Lung (tissue), 12 donors: ENCODE results near the gene DERA. TPM values are rescaled to one million over a fixed set of nuclear protein-coding genes. Genes with fewer than 3 reads are reported as not detected.
"Not testable (repeated sequence)": the region's sequence is repeated elsewhere in the genome, so short reads cannot be mapped to it uniquely, and the experiment has no call there.

Source experiments
- ATAC-seq: fragments of 200-7000 bp; cut with Tn5 transposase; one replicate; pipeline ENCODE4 v1.9.1; 2020; ENCODE audit warnings: moderate number of reproducible peaks; ENCODE audit not compliant: insufficient read depth, low FRiP score
- DNase-seq, 3 donors: peaks; one replicate each; pipeline ENCODE4 v3.0.0-alpha.2; 2013 to 2017
- H3K27ac ChIP-seq, 2 donors: one replicate each; pipeline ENCODE4 v1.5.1; 2013; ENCODE audit warnings: mild to moderate bottlenecking in 2 of 2, moderate library complexity in 2 of 2, control low read depth in 1 of 2, inconsistent platforms in 1 of 2, low read depth in 1 of 2, low read length in 1 of 2
- H3K27me3 ChIP-seq, 3 donors: one replicate each; pipeline ENCODE4 v1.5.1; 2013; ENCODE audit warnings: low read length in 2 of 3; ENCODE audit not compliant: control insufficient read depth in 3 of 3, insufficient read depth in 3 of 3
- H3K36me3 ChIP-seq, 4 donors: one replicate each; pipeline ENCODE4 v1.5.1; 2013; ENCODE audit warnings: low read length in 4 of 4, mild to moderate bottlenecking in 1 of 4, moderate library complexity in 1 of 4; ENCODE audit not compliant: control insufficient read depth in 4 of 4, insufficient read depth in 4 of 4
- H3K4me1 ChIP-seq, 5 donors: one replicate each; pipeline ENCODE4 v1.5.1; 2013; ENCODE audit warnings: low read length in 5 of 5, mild to moderate bottlenecking in 2 of 5, moderate library complexity in 1 of 5; ENCODE audit not compliant: control insufficient read depth in 5 of 5, insufficient read depth in 5 of 5
- H3K4me3 ChIP-seq: one replicate; pipeline ENCODE4 v1.5.1; 2013; ENCODE audit warnings: mild to moderate bottlenecking, control low read depth, moderate library complexity
- H3K9ac ChIP-seq, 2 donors: one replicate each; pipeline ENCODE4 v1.5.1; 2013; ENCODE audit warnings: low read length in 2 of 2, control low read depth in 1 of 2; ENCODE audit not compliant: insufficient read depth in 1 of 2
- H3K9me3 ChIP-seq, 4 donors: one replicate each; pipeline ENCODE4 v1.5.1; 2013; ENCODE audit warnings: low read length in 3 of 4, mild to moderate bottlenecking in 1 of 4, moderate library complexity in 1 of 4; ENCODE audit not compliant: control insufficient read depth in 4 of 4, insufficient read depth in 3 of 4
- WGBS, 2 donors: extraction: QIAGEN DNeasy Blood & Tissue Kit; methylation state at CpG; one replicate each; pipeline ENCODE4 v1.1.7; 2013; 5-methylcytosine and 5-hydroxymethylcytosine counted together
- polyA plus RNA-seq, 2 donors: library from polyadenylated mRNA; stranded (reverse); fragments of 200-250 nt; gene quantifications; one replicate each; pipeline ENCODE4 v1.2.1, GENCODE V29; 2013
- total RNA-seq, 2 donors: library from RNA; depleted of rRNA in 1 of 2; stranded (reverse); fragments of >200 nt in 1 of 2; gene quantifications; one replicate each; pipeline ENCODE4 v1.2.1, GENCODE V29; 2014 to 2021
- TF ChIP-seq, protein P1 (sequence below): IDR thresholded peaks from 2 replicates; pipeline ENCODE4 v1.5.1; 2012; ENCODE audit warnings: mild to moderate bottlenecking; ENCODE audit errors: control extremely low read depth, extremely low read depth
- donor health status: control.
- donor health status: control.
- donor health status: Bipolar disorder and iron deficiency.
- donor health status: healthy.
- donor health status: DM: yes; HTN: yes; CAD: no.

The DERA gene
- total and polyA plus RNA-seq, 4 donors: 31.0 to 44.2 (median 34.8) TPM

DNA sequence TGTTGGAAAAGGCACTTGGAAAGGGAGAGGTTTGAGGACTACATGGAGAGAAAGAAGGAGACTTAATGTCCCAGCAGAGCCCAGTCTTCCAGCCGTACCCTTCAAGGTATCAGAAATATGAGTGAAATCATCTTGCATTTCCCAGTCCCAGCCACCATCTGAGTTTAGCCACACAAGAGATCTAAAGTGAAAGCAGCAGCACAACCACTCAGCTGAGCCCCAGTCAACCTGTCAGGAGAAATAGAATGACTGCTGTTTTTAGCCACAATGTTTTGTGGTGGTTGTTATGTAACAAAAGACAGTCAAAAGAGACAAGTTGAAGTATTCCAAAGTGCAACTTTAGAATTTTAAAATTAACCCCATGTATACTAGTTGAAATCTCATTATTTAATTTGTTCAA, 28.0 kb downstream of the DERA start:
- H3K27ac ChIP-seq: no peak overlapping the region
- TF ChIP-seq, protein P1, sequence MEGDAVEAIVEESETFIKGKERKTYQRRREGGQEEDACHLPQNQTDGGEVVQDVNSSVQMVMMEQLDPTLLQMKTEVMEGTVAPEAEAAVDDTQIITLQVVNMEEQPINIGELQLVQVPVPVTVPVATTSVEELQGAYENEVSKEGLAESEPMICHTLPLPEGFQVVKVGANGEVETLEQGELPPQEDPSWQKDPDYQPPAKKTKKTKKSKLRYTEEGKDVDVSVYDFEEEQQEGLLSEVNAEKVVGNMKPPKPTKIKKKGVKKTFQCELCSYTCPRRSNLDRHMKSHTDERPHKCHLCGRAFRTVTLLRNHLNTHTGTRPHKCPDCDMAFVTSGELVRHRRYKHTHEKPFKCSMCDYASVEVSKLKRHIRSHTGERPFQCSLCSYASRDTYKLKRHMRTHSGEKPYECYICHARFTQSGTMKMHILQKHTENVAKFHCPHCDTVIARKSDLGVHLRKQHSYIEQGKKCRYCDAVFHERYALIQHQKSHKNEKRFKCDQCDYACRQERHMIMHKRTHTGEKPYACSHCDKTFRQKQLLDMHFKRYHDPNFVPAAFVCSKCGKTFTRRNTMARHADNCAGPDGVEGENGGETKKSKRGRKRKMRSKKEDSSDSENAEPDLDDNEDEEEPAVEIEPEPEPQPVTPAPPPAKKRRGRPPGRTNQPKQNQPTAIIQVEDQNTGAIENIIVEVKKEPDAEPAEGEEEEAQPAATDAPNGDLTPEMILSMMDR: no peak
- H3K4me1 ChIP-seq: no peaks in the 10 kb centered on the region
- DNase-seq (no peak), ATAC-seq (no peak)
- 98 to 100% methylated on average over 1 of the region's 1 CpG for WGBS, 2 donors
- H3K4me3 ChIP-seq: no peak overlapping the region
- H3K36me3 ChIP-seq: peaks cover 0 to 4% (median under 1%) of the 10 kb centered on the region in 4 donors
- no peaks in the 10 kb centered on the region for H3K27me3 ChIP-seq
- peaks cover 0 to 3% (median 0%) of the 10 kb centered on the region in 4 donors for H3K9me3 ChIP-seq
- H3K9ac ChIP-seq: no peak overlapping the region

DNA sequence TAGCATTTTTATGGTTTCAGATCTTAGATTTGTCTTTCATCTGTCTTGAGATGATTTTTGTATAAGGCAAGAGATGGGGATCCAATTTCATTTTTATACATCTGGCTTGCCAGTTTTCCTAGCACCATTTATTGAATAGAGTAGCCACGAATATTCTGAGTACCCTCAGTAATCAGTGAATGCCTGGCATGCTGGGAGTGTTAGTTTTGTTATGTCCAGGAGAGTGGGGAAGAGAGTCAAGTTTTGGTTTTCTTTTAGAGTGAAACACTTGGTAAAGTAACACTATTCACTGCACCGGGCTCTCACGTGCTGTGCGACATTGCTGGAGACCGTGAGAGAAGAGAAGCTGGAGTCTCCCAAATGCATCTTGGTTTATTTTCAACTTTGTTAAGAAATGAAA, 31.3 kb downstream of the DERA start:
- Histone ChIP-seq H3K36me3 (peaks cover 0 to 4% (median under 1%) of the 10 kb centered on the region in 4 donors), H3K4me1 (no peaks in the 10 kb centered on the region), H3K4me3 (no peak overlapping the region), H3K27ac (no peak overlapping the region), H3K9me3 (peaks cover 0 to 3% (median 0%) of the 10 kb centered on the region in 4 donors), H3K27me3 (no peaks in the 10 kb centered on the region), H3K9ac (no peak overlapping the region)
- no peak for DNase-seq
- TF ChIP-seq, protein P1: no peak
- no peak for ATAC-seq
- 94 to 95% methylated on average over 5 of the region's 5 CpGs for WGBS, 2 donors

DNA sequence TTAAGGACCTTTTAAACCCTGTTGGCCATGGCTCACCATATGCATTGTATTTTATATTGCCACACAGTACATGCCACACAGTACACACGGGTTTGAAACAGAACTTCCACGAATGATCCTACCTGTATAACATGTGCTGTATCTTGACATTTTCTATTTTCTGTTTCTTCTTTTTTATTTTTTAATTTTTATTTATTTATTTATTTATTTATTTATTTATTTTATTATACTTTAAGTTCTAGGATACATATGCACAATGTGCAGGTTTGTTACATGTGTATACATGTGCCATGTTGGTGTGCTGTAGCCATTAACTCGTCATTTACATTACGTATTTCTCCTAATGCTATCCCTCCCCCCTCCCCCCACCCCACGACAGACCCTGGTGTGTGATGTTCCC, 32.4 kb downstream of the DERA start:
- H3K4me1 ChIP-seq, H3K9ac ChIP-seq, H3K4me3 ChIP-seq, H3K36me3 ChIP-seq, H3K27ac ChIP-seq, H3K9me3 ChIP-seq, ATAC-seq, H3K27me3 ChIP-seq, DNase-seq: not testable (repeated sequence)
- 95 to 97% methylated on average over 5 of the region's 5 CpGs for WGBS, 2 donors

DNA sequence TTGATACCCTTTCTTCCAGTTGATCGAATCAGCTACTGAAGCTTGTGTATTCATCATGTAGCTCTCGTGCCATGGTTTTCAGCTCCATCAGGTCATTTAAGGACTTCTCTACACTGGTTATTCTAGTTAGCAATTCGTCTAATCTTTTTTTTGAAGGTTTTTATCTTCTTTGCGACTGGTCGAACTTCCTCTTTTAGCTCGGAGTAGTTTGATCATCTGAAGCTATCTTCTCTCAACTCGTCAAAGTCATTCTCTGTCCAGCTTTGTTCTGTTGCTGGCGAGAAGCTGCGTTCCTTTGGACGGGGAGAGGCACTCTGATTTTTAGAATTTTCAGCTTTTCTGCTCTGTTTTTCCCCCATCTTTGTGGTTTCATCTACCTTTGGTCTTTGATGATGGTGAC, 37.3 kb downstream of the DERA start:
- H3K36me3 ChIP-seq, H3K27ac ChIP-seq, H3K27me3 ChIP-seq, H3K4me3 ChIP-seq, H3K9ac ChIP-seq, H3K4me1 ChIP-seq, H3K9me3 ChIP-seq, ATAC-seq, DNase-seq: not testable (repeated sequence)
- 95 to 96% methylated on average over 10 of the region's 10 CpGs for WGBS, 2 donors

DNA sequence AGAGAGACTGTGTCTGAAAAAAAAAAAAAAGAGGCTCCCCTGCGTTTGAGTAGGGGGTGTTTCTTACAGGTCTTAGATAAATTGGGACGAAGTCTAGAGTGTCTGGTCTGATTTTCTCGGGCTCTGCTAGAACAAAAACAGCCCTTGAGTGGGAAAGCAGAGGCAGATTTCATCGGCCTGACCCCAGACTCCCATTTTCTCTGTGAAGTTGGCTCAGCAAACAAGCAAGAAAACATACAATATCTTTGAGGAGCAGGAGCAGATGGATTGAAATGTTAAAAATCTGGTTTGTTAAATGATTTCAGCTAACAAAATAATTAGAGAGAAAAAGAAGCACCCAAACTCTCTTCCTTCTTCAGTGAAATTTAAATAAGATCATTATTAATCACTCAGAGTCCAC, 44.1 kb downstream of the DERA start:
- Histone ChIP-seq H3K27ac (no peak overlapping the region), H3K36me3 (peaks cover 0 to 3% (median 1%) of the 10 kb centered on the region in 4 donors), H3K9ac (no peak overlapping the region), H3K9me3 (no peaks in the 10 kb centered on the region), H3K27me3 (no peaks in the 10 kb centered on the region), H3K4me3 (no peak overlapping the region), H3K4me1 (peaks cover 0 to 4% (median 0%) of the 10 kb centered on the region in 5 donors)
- no peak for DNase-seq
- 87 to 95% methylated on average over 4 of the region's 4 CpGs for WGBS, 2 donors
- TF ChIP-seq, protein P1: no peak
- ATAC-seq: no peak
